Measurements from ENCODE around the gene SUGP1. TPM values are rescaled to one million over a fixed set of nuclear protein-coding genes. Genes with fewer than 3 reads are reported as not detected.

Gene SUGP1
- total RNA-seq, 2 donors from 2014 or later = 50.2 to 51.1 TPM

GRCh38 chr19:19329126-19329525 is 8.8 kb upstream of the SUGP1 start:
- H3K9me3 Mint-ChIP-seq = no peaks in the 10 kb centered on the region
- H3K4me1 Mint-ChIP-seq = peaks cover 14% of the 10 kb centered on the region
- no peak overlapping the region for H3K4me3 Mint-ChIP-seq

GRCh38 chr19:19327672-19328071 is 7.4 kb upstream of the SUGP1 start:
- no peak overlapping the region for H3K4me3 Mint-ChIP-seq
- H3K4me1 Mint-ChIP-seq = peaks cover 19% of the 10 kb centered on the region
- no peak for ATAC-seq (replicated peaks)
- peak overlapping the region; percentile 83 for H3K27ac Mint-ChIP-seq
- peaks cover 71% of the 10 kb centered on the region for H3K36me3 Mint-ChIP-seq (ENCODE audit: low read depth)
- H3K9me3 Mint-ChIP-seq = no peaks in the 10 kb centered on the region
- H3K27me3 Mint-ChIP-seq = no peaks in the 10 kb centered on the region

More at GRCh38 chr19:19329126-19329525, 8.8 kb upstream of the SUGP1 start:
- peaks cover 64% of the 10 kb centered on the region for H3K36me3 Mint-ChIP-seq (ENCODE audit: low read depth)
- no peaks in the 10 kb centered on the region for H3K27me3 Mint-ChIP-seq
- ATAC-seq (replicated peaks) = peak; percentile 44
- peak overlapping the region; percentile 83 for H3K27ac Mint-ChIP-seq

- peak overlapping the region; percentile 53 for H3K27ac Mint-ChIP-seq
- peaks cover 17% of the 10 kb centered on the region for H3K4me1 Mint-ChIP-seq
- no peak for ATAC-seq (replicated peaks)
- H3K9me3 Mint-ChIP-seq = no peaks in the 10 kb centered on the region
- peaks cover 48% of the 10 kb centered on the region for H3K36me3 Mint-ChIP-seq (ENCODE audit: low read depth)
- H3K4me3 Mint-ChIP-seq = peak overlapping the region; percentile 33
- no peaks in the 10 kb centered on the region for H3K27me3 Mint-ChIP-seq
These were observed 3.9 kb upstream of the SUGP1 start for GRCh38 chr19:19324059-19324770.

- peaks cover 41% of the 10 kb centered on the region for H3K36me3 Mint-ChIP-seq (ENCODE audit: low read depth)
- ATAC-seq (replicated peaks) = no peak
- H3K9me3 Mint-ChIP-seq = no peaks in the 10 kb centered on the region
- H3K27ac Mint-ChIP-seq = peak overlapping the region; percentile 93
- H3K4me1 Mint-ChIP-seq = peaks cover 16% of the 10 kb centered on the region
- peak overlapping the region; percentile 96 for H3K4me3 Mint-ChIP-seq
- H3K27me3 Mint-ChIP-seq = no peaks in the 10 kb centered on the region
These were observed 850 bp upstream of the SUGP1 start for GRCh38 chr19:19321141-19321577.

- H3K36me3 Mint-ChIP-seq (ENCODE audit: low read depth) = peaks cover 41% of the 10 kb centered on the region
These were observed 463 bp downstream of the SUGP1 start for GRCh38 chr19:19319732-19320360.

GRCh38 chr19:19316082-19316481 is 4.2 kb downstream of the SUGP1 start:
- H3K27me3 Mint-ChIP-seq = no peaks in the 10 kb centered on the region
- no peak for ATAC-seq (replicated peaks)
- H3K9me3 Mint-ChIP-seq = no peaks in the 10 kb centered on the region
- peaks cover 61% of the 10 kb centered on the region for H3K36me3 Mint-ChIP-seq (ENCODE audit: low read depth)
- H3K4me3 Mint-ChIP-seq = no peak overlapping the region
- peaks cover 6% of the 10 kb centered on the region for H3K4me1 Mint-ChIP-seq
- H3K27ac Mint-ChIP-seq = peak overlapping the region; percentile 72

More at GRCh38 chr19:19319732-19320360, 463 bp downstream of the SUGP1 start:
- Mint-ChIP-seq H3K4me3 (peak overlapping the region; percentile 96), H3K27me3 (no peaks in the 10 kb centered on the region), H3K27ac (peak overlapping the region; percentile 93), H3K4me1 (peaks cover 12% of the 10 kb centered on the region), H3K9me3 (no peaks in the 10 kb centered on the region)
- peak; percentile 14 for ATAC-seq (replicated peaks)

GRCh38 chr19:19315444-19315843 is 4.9 kb downstream of the SUGP1 start:
- Mint-ChIP-seq H3K9me3 (no peaks in the 10 kb centered on the region), H3K4me1 (peaks cover 6% of the 10 kb centered on the region), H3K27ac (peak overlapping the region; percentile 39), H3K36me3 (ENCODE audit: low read depth) (peaks cover 68% of the 10 kb centered on the region), H3K27me3 (no peaks in the 10 kb centered on the region), H3K4me3 (no peak overlapping the region)
- ATAC-seq (replicated peaks) = no peak

- peaks cover 92% of the 10 kb centered on the region for H3K36me3 Mint-ChIP-seq (ENCODE audit: low read depth)
- H3K9me3 Mint-ChIP-seq = no peaks in the 10 kb centered on the region
- no peak overlapping the region for H3K27ac Mint-ChIP-seq
- no peak overlapping the region for H3K4me3 Mint-ChIP-seq
- ATAC-seq (replicated peaks) = no peak
- no peaks in the 10 kb centered on the region for H3K27me3 Mint-ChIP-seq
- H3K4me1 Mint-ChIP-seq = no peaks in the 10 kb centered on the region
These were observed 11.9 kb downstream of the SUGP1 start for GRCh38 chr19:19308373-19308772.

- H3K4me1 Mint-ChIP-seq = no peaks in the 10 kb centered on the region
- H3K4me3 Mint-ChIP-seq = no peak overlapping the region
- H3K9me3 Mint-ChIP-seq = no peaks in the 10 kb centered on the region
- peaks cover 90% of the 10 kb centered on the region for H3K36me3 Mint-ChIP-seq (ENCODE audit: low read depth)
- no peaks in the 10 kb centered on the region for H3K27me3 Mint-ChIP-seq
- no peak for ATAC-seq (replicated peaks)
- H3K27ac Mint-ChIP-seq = no peak overlapping the region
These were observed 14.1 kb downstream of the SUGP1 start for GRCh38 chr19:19306191-19306590.

GRCh38 chr19:19305696-19306095 is 14.6 kb downstream of the SUGP1 start:
- Mint-ChIP-seq H3K4me3 (no peak overlapping the region), H3K27ac (no peak overlapping the region), H3K27me3 (no peaks in the 10 kb centered on the region), H3K4me1 (no peaks in the 10 kb centered on the region), H3K9me3 (no peaks in the 10 kb centered on the region), H3K36me3 (ENCODE audit: low read depth) (peaks cover 87% of the 10 kb centered on the region)
- ATAC-seq (replicated peaks) = no peak

- Mint-ChIP-seq H3K27me3 (no peaks in the 10 kb centered on the region), H3K4me1 (no peaks in the 10 kb centered on the region), H3K36me3 (ENCODE audit: low read depth) (peaks cover 81% of the 10 kb centered on the region), H3K4me3 (no peak overlapping the region), H3K9me3 (no peaks in the 10 kb centered on the region), H3K27ac (no peak overlapping the region)
- ATAC-seq (replicated peaks) = no peak
These were observed 15.2 kb downstream of the SUGP1 start for GRCh38 chr19:19305066-19305465.

- peaks cover 74% of the 10 kb centered on the region for H3K36me3 Mint-ChIP-seq (ENCODE audit: low read depth)
- H3K9me3 Mint-ChIP-seq = no peaks in the 10 kb centered on the region
- H3K27me3 Mint-ChIP-seq = no peaks in the 10 kb centered on the region
- ATAC-seq (replicated peaks) = no peak
- H3K4me3 Mint-ChIP-seq = no peak overlapping the region
- H3K4me1 Mint-ChIP-seq = no peaks in the 10 kb centered on the region
- no peak overlapping the region for H3K27ac Mint-ChIP-seq
These were observed 15.9 kb downstream of the SUGP1 start for GRCh38 chr19:19304186-19304965.

GRCh38 chr19:19303411-19303810 is 16.9 kb downstream of the SUGP1 start:
- Mint-ChIP-seq H3K27me3 (no peaks in the 10 kb centered on the region), H3K4me1 (no peaks in the 10 kb centered on the region), H3K27ac (no peak overlapping the region), H3K4me3 (no peak overlapping the region), H3K9me3 (no peaks in the 10 kb centered on the region), H3K36me3 (ENCODE audit: low read depth) (peaks cover 64% of the 10 kb centered on the region)
- ATAC-seq (replicated peaks) = no peak

- Mint-ChIP-seq H3K27ac (no peak overlapping the region), H3K4me3 (no peak overlapping the region), H3K4me1 (no peaks in the 10 kb centered on the region), H3K27me3 (no peaks in the 10 kb centered on the region), H3K9me3 (no peaks in the 10 kb centered on the region), H3K36me3 (ENCODE audit: low read depth) (peaks cover 60% of the 10 kb centered on the region)
- no peak for ATAC-seq (replicated peaks)
These were observed 19.7 kb downstream of the SUGP1 start for GRCh38 chr19:19300613-19301012.

Data from activated T-helper 17 cell treated with anti-CD3 and anti-CD28 coated beads, Interleukin-2, amount 50 U/mL, for 72 hours (primary cell).